ENCODE data around the gene RBM10.

The RBM10 gene

DNA sequence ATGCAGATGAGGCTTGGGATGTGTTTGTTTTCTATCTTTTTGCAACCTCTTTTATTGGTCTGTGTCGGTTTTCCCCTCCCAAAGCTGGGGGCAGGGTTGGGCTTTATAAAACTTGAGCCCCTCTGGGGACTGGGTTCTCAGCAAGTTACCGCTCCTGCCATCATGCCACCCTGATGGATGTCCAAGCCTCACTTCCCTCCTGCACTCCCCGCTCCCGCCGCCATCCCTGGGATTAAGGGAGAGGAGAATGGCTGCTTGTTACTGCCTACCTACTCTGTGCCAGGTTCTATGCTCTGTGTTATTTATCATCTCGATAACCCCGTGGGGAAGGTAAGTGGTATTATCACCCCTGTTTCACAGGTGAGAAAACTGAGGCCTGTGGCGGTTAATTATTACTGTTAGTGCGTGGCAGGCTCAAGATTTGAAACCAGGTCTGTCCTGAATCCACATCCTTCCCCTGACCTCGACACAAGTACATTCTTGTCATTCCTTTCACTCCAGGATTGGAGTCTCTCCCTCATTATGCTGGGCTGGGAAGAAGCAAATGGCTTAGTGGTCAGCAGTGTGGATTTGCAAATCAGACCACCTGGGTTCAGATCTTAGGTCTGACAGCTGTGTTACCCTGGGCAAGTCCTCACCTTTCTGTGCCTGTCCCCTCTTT is 53.1 kb downstream of the RBM10 start:
- no peak for TF ChIP-seq FOXP2 (optimal IDR thresholded peaks at IDR 0.05; ENCODE audit: borderline replicate concordance, extremely low read depth, extremely low read length, insufficient read depth)
- TF ChIP-seq TAF1 (IDR thresholded peaks at IDR 0.05; ENCODE audit: borderline replicate concordance, insufficient read depth, low read length): no peak
- TF ChIP-seq, protein P1, sequence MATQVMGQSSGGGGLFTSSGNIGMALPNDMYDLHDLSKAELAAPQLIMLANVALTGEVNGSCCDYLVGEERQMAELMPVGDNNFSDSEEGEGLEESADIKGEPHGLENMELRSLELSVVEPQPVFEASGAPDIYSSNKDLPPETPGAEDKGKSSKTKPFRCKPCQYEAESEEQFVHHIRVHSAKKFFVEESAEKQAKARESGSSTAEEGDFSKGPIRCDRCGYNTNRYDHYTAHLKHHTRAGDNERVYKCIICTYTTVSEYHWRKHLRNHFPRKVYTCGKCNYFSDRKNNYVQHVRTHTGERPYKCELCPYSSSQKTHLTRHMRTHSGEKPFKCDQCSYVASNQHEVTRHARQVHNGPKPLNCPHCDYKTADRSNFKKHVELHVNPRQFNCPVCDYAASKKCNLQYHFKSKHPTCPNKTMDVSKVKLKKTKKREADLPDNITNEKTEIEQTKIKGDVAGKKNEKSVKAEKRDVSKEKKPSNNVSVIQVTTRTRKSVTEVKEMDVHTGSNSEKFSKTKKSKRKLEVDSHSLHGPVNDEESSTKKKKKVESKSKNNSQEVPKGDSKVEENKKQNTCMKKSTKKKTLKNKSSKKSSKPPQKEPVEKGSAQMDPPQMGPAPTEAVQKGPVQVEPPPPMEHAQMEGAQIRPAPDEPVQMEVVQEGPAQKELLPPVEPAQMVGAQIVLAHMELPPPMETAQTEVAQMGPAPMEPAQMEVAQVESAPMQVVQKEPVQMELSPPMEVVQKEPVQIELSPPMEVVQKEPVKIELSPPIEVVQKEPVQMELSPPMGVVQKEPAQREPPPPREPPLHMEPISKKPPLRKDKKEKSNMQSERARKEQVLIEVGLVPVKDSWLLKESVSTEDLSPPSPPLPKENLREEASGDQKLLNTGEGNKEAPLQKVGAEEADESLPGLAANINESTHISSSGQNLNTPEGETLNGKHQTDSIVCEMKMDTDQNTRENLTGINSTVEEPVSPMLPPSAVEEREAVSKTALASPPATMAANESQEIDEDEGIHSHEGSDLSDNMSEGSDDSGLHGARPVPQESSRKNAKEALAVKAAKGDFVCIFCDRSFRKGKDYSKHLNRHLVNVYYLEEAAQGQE (IDR thresholded peaks at IDR 0.05; ENCODE audit: insufficient read depth in 1 of 2, low read depth in 2 of 2, low read length in 2 of 2): no peak
- no peak for TF ChIP-seq SIN3A (IDR thresholded peaks at IDR 0.05; ENCODE audit: borderline replicate concordance, insufficient read depth, low read length)

DNA sequence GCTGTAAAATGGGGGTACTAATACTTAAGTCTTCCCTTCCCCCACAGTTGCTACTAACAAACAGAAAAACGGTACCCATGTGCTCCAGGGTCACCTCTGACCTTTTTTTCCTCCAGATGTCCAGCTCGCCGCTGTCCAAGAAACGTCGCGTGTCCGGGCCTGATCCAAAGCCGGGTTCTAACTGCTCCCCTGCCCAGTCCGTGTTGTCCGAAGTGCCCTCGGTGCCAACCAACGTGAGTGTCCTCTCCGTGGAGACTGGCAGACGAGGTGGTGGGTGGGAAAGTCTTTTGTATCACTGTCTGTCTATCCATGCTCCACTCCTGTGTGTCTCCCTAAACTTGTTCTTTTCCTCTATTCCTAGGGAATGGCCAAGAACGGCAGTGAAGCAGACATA is 53.7 kb downstream of the RBM10 start:
- no peak for TF ChIP-seq SIN3A (IDR thresholded peaks at IDR 0.05; ENCODE audit: borderline replicate concordance, insufficient read depth, low read length)
- TF ChIP-seq, protein P1 (IDR thresholded peaks at IDR 0.05; ENCODE audit: insufficient read depth in 1 of 2, low read depth in 2 of 2, low read length in 2 of 2): no peak
- no peak for TF ChIP-seq TAF1 (IDR thresholded peaks at IDR 0.05; ENCODE audit: borderline replicate concordance, insufficient read depth, low read length)
- no peak for TF ChIP-seq POLR2AphosphoS5 (IDR thresholded peaks at IDR 0.05; ENCODE audit: low read depth, low read length)
- TF ChIP-seq FOXP2 (optimal IDR thresholded peaks at IDR 0.05; ENCODE audit: borderline replicate concordance, extremely low read depth, extremely low read length, insufficient read depth): no peak

DNA sequence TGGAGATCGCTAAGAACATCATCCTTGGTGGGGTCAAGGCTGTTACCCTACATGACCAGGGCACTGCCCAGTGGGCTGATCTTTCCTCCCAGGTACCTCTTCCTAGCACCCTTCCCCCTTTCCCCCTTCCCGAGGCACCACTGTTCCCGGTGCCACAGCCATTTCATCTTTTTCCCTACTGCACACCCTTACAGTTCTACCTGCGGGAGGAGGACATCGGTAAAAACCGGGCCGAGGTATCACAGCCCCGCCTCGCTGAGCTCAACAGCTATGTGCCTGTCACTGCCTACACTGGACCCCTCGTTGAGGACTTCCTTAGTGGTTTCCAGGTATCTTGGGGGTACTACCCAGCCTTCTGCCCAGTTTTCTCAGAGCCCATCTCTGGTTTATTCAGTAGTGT is 54.3 kb downstream of the RBM10 start:
- TF ChIP-seq POLR2AphosphoS5 (IDR thresholded peaks at IDR 0.05; ENCODE audit: low read depth, low read length): no peak
- TF ChIP-seq, protein P1 (IDR thresholded peaks at IDR 0.05; ENCODE audit: insufficient read depth in 1 of 2, low read depth in 2 of 2, low read length in 2 of 2): no peak
- TF ChIP-seq FOXP2 (optimal IDR thresholded peaks at IDR 0.05; ENCODE audit: borderline replicate concordance, extremely low read depth, extremely low read length, insufficient read depth): no peak
- no peak for TF ChIP-seq TAF1 (IDR thresholded peaks at IDR 0.05; ENCODE audit: borderline replicate concordance, insufficient read depth, low read length)
- no peak for TF ChIP-seq SIN3A (IDR thresholded peaks at IDR 0.05; ENCODE audit: borderline replicate concordance, insufficient read depth, low read length)

DNA sequence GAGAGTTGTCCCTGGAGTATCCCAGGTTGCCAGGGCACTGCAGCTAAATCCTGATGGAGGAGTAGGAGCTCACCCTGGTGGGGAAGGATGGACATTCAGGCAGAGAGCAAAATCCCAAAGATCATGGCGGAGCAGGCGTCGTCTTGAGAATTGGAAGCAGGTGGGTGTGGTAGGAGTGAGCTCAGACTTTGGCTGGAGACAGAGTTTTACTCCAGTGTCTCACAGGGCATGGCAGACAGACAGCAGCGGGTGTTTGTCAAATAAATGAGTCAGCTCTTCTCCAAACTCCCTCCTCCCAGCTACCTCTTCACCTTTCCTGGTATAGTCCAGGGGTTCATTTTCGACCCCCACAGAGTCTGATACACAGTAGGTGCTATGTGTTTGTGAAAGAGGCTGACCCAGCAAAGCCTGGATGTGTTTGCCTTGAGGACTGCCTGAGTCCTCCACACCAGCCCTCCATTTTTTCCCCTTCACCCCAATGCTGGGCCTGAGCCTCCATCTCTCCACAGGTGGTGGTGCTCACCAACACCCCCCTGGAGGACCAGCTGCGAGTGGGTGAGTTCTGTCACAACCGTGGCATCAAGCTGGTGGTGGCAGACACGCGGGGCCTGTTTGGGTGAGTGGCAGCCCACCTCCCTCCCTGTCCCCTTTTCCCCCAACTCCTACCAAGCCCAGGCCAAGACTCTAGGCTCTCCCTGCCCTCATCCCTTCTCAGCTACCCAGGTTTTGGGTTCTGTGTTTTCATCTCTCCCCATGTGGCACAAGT is 55.5 kb downstream of the RBM10 start:
- TF ChIP-seq POLR2AphosphoS5 (IDR thresholded peaks at IDR 0.05; ENCODE audit: low read depth, low read length): no peak
- TF ChIP-seq FOXP2 (optimal IDR thresholded peaks at IDR 0.05; ENCODE audit: borderline replicate concordance, extremely low read depth, extremely low read length, insufficient read depth): no peak
- TF ChIP-seq TAF1 (IDR thresholded peaks at IDR 0.05; ENCODE audit: borderline replicate concordance, insufficient read depth, low read length): no peak
- no peak for TF ChIP-seq SIN3A (IDR thresholded peaks at IDR 0.05; ENCODE audit: borderline replicate concordance, insufficient read depth, low read length)
- TF ChIP-seq, protein P1 (IDR thresholded peaks at IDR 0.05; ENCODE audit: insufficient read depth in 1 of 2, low read depth in 2 of 2, low read length in 2 of 2): no peak

All from PFSK-1 (cell line).